ENCODE data around the gene C10orf90. TPM values are rescaled to one million over a fixed set of nuclear protein-coding genes. Genes with fewer than 3 reads are reported as not detected.
"Not testable (repeated sequence)": the region's sequence is repeated elsewhere in the genome, so short reads cannot be mapped to it uniquely, and the experiment has no call there.

The C10orf90 gene
- total RNA-seq, 1 experiment from 2014 or later, result not detected

- Histone ChIP-seq H3K36me3 (no peaks in the 10 kb centered on the region), H3K9me3 (no peaks in the 10 kb centered on the region; the same call in 1 of the 2 replicates), H3K27me3 (no peaks in the 10 kb centered on the region), H3K4me3 (no peak overlapping the region)
- DNase-seq, result peak; percentile 87
These were observed 272.7 kb downstream of the C10orf90 start for GRCh38 chr10:126397640-126398382.

DNA sequence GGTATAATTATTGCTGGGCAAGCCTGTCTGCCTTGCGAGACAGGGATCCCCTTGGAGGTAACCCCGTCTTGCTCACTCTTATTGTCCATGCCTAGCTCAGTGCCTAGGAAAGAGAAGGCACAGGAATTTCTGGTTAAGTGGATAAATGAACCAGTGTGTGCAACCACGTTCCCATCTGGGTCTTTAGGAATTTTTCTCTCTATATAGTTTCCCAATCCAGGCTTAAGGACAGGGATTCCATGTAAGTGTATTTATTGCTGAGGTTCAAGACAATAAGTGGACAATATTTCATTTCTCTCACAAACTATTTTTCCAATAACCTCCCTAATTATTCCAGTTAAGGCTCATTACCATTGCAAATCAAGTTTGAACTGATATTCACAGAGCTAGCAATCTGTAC is 273.3 kb downstream of the C10orf90 start:
- DNase-seq, result no peak
- no peak overlapping the region for H3K4me3 ChIP-seq
- no peaks in the 10 kb centered on the region; the same call in 1 of the 2 replicates for H3K9me3 ChIP-seq
- no peaks in the 10 kb centered on the region for H3K36me3 ChIP-seq
- H3K27me3 ChIP-seq, result no peaks in the 10 kb centered on the region

DNA sequence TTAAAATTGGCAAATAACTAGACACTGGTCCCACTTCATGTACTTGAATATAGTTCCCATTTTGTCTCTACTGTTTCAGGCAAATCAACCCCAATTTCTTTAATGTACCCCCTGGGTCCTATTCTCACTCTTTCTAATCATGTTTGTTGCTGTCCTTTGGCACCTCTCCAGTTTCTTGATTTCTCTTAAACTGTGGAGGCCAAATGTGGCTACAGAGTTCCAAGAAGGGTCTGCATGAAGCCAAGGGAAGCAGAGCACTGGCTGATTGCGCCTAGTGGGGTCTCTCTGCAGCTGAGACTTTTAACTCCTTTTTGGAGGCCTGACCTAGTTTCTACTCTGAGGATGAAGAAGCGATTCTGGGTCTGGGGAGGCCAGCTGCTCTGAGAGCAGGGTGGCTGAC is 275.5 kb downstream of the C10orf90 start:
- Histone ChIP-seq H3K36me3 (no peaks in the 10 kb centered on the region), H3K27me3 (no peaks in the 10 kb centered on the region), H3K9me3 (no peaks in the 10 kb centered on the region; the same call in 1 of the 2 replicates), H3K4me3 (no peak overlapping the region)
- no peak for DNase-seq

DNA sequence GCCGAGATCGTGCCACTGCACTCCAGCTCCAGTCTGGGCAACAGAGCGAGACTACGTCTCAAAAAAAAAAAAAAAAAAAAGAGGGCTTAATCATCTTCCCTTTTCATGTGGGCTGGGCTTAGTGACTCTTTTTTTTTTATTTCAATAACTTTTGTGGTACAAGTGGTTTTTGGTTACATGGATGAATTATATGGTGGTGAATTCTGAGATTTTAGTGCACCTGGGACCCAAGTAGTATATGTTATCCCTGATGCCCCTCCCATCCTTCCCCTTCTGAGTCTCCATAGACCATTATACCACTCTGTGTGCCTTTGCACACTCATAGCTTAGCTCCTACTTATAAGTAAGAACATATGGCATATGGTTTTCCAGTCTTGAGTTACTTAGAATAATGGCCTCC is 277.4 kb downstream of the C10orf90 start:
- no peaks in the 10 kb centered on the region for H3K36me3 ChIP-seq
- no peak for DNase-seq
- no peaks in the 10 kb centered on the region for H3K27me3 ChIP-seq
- no peak overlapping the region for H3K4me3 ChIP-seq
- no peaks in the 10 kb centered on the region; the same call in 1 of the 2 replicates for H3K9me3 ChIP-seq

DNA sequence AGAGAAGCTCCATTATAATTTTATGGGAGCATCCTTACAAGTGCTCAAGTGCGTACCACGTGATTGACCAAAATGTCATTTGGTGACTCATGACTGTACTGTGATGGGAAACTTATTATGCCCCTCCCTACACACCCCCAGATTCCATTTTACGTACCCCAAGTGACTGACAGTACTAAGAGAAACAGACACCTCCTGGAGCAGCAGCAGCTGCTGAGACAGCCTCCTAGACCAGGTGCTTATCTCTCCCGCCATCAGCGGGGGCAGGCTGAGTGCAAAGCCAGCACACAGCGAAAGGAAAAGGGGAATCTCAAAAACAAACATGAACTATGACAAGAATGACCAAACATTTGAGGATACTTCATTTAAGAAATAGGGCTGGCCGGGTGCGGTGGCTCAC is 278.0 kb downstream of the C10orf90 start:
- no peaks in the 10 kb centered on the region; the same call in 1 of the 2 replicates for H3K9me3 ChIP-seq
- H3K4me3 ChIP-seq, result no peak overlapping the region
- H3K36me3 ChIP-seq, result no peaks in the 10 kb centered on the region
- H3K27me3 ChIP-seq, result no peaks in the 10 kb centered on the region
- no peak for DNase-seq

GRCh38 chr10:126392068-126392467 is 278.4 kb downstream of the C10orf90 start:
- Histone ChIP-seq H3K4me3 (no peak overlapping the region), H3K27me3 (no peaks in the 10 kb centered on the region), H3K36me3 (no peaks in the 10 kb centered on the region), H3K9me3 (no peaks in the 10 kb centered on the region; the same call in 1 of the 2 replicates)
- DNase-seq, result no peak

GRCh38 chr10:126391192-126391885 is 279.2 kb downstream of the C10orf90 start:
- no peaks in the 10 kb centered on the region for H3K27me3 ChIP-seq
- DNase-seq, result no peak

GRCh38 chr10:126390324-126390723 is 280.2 kb downstream of the C10orf90 start:
- Histone ChIP-seq H3K4me3 (no peak overlapping the region), H3K36me3 (peaks cover 5% of the 10 kb centered on the region), H3K27me3 (no peaks in the 10 kb centered on the region), H3K9me3 (no peaks in the 10 kb centered on the region; the same call in 1 of the 2 replicates)
- DNase-seq, result no peak

More at GRCh38 chr10:126391192-126391885, 279.2 kb downstream of the C10orf90 start:
- H3K4me3 ChIP-seq, result no peak overlapping the region
- H3K36me3 ChIP-seq, result no peaks in the 10 kb centered on the region
- no peaks in the 10 kb centered on the region; the same call in 1 of the 2 replicates for H3K9me3 ChIP-seq

DNA sequence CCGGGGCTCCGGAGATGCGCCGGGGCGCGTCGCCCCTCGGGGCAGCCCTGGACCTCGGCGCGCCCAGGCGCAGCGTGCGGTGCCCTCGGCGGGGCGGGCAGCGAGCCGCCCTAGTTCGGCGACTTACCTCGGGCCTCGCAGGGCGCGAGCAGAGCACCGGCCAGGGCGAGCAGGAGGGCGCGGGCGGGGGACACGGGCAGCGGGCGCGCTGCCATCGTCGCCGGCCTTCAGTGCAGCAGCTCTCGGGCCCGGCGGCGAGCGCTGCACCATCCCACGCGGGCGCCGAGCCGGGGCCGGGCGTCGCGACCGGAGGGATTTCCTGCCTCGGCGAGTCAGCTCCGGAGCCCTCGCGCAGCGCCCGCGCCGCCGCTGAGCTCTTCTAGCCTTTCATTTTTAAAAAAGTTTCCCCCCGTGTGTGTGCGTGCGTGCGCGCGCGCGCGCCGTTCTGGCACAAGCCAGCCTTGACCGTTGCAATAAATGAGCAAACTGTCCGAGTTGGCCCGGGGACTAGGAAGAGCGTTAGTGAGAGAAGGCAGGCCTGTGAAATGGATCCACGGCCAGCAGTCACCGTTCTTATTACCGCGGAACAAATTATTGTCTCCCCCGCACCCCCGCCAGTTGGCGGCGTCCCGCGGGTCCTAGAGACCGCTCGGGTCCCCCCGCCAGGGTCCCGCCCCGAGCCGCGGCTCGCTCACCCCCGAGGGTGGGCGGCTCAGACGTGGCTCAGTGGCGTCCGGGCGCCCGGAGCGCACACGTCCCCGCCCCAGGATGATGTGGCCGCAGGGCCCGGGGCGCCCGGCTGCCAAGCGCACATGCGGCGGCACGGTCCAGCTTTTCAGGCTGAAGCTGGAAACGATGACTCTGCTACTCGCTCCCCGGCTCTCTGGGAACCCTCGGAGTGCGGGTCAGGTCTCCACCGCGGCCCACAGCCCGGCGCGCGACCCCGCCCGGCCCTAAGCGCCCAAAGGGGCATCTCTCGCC is 282.3 kb downstream of the C10orf90 start, which contains the start of gene ADAM12:
ADAM12 (minus strand) TSS at position 547 of the 981 bp plus-strand sequence; CDS start at position 215, 332 bp downstream.
- Histone ChIP-seq H3K27me3 (no peaks in the 10 kb centered on the region), H3K4me3 (peak within 1 kb of the TSS; percentile 64), H3K36me3 (peaks cover 25% of the 10 kb centered on the region), H3K9me3 (peaks cover 11% of the 10 kb centered on the region)
- peak; percentile 85 for DNase-seq

- peak; percentile 72 for DNase-seq
These were observed 283.2 kb downstream of the C10orf90 start for GRCh38 chr10:126387041-126387921.

DNA sequence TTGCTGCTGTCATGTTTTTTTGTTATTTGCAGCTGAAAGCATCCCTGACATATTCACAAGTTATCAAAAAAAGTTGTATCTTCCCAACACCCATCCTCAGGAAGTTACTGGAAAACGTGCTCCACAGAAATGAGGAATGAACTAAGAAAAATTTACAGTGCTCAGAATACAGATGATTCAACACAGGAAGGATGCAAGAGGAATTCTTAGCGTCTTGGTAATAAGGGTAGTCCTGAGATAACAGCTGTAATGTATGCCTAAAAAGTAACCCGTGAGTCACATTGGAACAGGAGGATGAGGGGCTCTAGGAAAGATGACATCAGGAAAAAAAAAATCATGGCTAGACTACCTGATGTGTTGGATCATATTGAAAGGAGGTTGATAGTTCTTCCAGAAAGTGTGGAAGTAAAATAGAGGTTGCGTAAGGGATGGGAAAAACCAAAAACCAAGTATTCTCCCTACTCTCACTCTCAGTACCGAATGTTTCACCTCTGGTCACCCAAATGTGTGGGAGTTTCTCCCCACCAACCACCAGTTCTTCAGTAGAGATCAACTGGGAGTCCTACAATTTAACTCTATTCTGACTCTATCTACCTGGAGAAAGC is 286.1 kb downstream of the C10orf90 start:
- peaks cover 36% of the 10 kb centered on the region for H3K36me3 ChIP-seq
- H3K9me3 ChIP-seq, result peaks cover 16% of the 10 kb centered on the region
- H3K4me3 ChIP-seq, result no peak overlapping the region
- no peaks in the 10 kb centered on the region for H3K27me3 ChIP-seq
- no peak for DNase-seq

More at GRCh38 chr10:126387041-126387921, 283.2 kb downstream of the C10orf90 start:
- Histone ChIP-seq H3K27me3 (no peaks in the 10 kb centered on the region), H3K4me3 (peak overlapping the region; percentile 64), H3K36me3 (peaks cover 33% of the 10 kb centered on the region), H3K9me3 (peaks cover 16% of the 10 kb centered on the region)

- no peak overlapping the region for H3K4me3 ChIP-seq
- H3K9me3 ChIP-seq, result peaks cover 20% of the 10 kb centered on the region
- DNase-seq, result no peak
- no peaks in the 10 kb centered on the region for H3K27me3 ChIP-seq
- H3K36me3 ChIP-seq, result peaks cover 32% of the 10 kb centered on the region
These were observed 290.0 kb downstream of the C10orf90 start for GRCh38 chr10:126380352-126381076.

DNA sequence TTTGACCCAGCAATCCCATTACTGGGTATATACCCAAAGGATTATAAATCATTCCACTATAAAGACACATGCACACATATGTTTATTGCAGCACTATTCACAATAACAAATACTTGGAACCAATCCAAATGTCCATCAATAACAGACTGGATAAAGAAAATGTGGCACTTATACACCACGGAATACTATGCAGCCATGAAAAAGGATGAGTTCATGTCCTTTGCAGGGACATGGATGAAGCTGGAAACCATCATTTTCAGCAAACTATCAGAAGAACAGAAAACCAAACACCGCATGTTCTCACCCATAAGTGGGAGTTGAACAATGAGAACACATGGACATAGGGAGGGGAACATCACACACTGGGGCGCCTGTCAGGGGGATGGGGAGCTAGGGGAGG is 291.3 kb downstream of the C10orf90 start:
- H3K27me3 ChIP-seq, H3K4me3 ChIP-seq, DNase-seq: not testable (repeated sequence)
- Histone ChIP-seq H3K9me3 (peaks cover 20% of the 10 kb centered on the region), H3K36me3 (peaks cover 23% of the 10 kb centered on the region)

DNA sequence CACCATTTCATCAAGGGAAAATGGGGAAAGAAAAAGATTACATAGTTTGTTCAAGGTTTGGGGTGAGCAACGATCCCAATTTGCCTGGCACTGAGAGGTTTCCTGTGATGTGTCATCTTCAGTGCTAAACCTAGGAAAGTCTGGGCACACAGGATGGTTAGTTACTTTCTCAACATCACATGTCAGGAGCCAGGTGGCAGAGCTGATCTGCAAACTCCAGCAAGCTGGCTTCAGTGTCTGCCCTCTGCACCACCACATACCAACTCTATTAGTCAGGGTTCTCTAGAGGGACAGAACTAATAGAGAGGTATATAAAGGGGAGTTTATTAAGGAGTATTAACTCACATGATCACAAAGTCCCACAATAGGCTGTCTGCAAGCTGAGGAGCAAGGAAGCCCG is 293.5 kb downstream of the C10orf90 start:
- peaks cover 7% of the 10 kb centered on the region for H3K36me3 ChIP-seq
- peak; percentile 75 for DNase-seq

More for the DNA sequence above, 293.5 kb downstream of the C10orf90 start:
- H3K27me3 ChIP-seq, result no peaks in the 10 kb centered on the region
- H3K9me3 ChIP-seq, result peaks cover 7% of the 10 kb centered on the region; the same call in 1 of the 2 replicates
- no peak overlapping the region for H3K4me3 ChIP-seq
